HG02840 (cell line): ENCODE measurements around the gene PRF1.
"Not testable (repeated sequence)": the region's sequence is repeated elsewhere in the genome, so short reads cannot be mapped to it uniquely, and the experiment has no call there.

Source experiments
- ATAC-seq: cut with Tn5 transposase; IDR thresholded peaks from one replicate; pipeline ENCODE4 v1.9.1; 2021; ENCODE audit warnings: mild to moderate bottlenecking, moderate library complexity, moderate number of reproducible peaks; ENCODE audit not compliant: unreplicated experiment, low FRiP score

Gene PRF1

DNA sequence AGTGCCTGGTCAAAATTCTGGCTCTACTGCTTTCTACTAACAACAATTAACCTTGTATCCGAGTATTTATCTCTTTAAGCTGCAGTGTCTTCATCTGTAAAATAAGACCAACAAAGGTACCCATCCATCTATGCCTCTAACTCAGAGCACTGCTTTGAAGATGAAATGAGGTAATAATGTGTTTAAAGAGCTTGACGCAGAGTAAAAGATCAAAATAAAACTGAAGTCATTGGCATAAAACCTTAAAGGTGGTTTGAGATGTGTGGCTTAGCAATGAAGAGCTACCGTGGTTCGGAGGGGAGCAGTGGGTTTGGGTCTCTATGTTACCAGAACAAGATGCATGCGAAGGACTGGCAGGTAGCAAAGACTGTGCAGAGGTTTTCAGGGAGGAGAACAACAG lies 16.1 kb upstream of the PRF1 start:
- ATAC-seq = no peak

DNA sequence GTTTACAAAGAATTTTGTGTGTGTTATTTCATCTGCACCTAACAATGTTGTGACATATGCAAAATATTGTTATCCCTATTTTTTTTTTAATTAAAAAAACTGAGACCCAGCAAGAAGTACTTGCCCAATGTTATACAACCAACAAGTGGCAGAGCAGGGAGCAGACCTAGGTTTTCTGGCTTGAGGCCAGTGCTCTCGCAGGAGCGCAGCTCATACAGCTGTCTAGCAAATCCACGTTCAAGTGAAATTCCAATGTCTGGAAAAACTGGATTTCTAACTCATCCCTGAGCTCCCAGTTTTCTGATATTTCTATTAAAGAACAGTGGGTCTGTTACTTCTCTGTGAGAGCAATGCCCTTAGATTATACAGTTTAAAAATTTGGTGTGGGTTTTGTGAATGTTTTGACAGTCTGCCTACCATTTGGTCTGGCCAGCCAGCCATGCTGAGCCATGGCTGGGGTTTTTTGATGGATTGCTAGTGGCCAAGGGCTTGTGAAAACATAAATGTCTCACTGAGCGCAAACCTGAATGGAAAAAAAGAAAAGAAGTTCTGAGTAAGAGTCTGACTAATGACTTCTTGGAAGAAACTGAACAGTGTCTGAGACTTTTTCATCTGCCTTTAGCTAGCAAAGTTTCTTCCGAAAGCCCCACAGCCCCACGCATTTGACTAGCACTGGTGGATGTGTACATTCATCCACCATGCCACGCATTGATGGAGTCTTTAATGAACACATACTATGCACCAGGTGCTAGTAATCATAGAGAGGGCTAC lies 15.4 kb upstream of the PRF1 start:
- ATAC-seq = no peak

- ATAC-seq = no peak
Measured at GRCh38 chr10:70616761-70617160, 14.2 kb upstream of the PRF1 start.

DNA sequence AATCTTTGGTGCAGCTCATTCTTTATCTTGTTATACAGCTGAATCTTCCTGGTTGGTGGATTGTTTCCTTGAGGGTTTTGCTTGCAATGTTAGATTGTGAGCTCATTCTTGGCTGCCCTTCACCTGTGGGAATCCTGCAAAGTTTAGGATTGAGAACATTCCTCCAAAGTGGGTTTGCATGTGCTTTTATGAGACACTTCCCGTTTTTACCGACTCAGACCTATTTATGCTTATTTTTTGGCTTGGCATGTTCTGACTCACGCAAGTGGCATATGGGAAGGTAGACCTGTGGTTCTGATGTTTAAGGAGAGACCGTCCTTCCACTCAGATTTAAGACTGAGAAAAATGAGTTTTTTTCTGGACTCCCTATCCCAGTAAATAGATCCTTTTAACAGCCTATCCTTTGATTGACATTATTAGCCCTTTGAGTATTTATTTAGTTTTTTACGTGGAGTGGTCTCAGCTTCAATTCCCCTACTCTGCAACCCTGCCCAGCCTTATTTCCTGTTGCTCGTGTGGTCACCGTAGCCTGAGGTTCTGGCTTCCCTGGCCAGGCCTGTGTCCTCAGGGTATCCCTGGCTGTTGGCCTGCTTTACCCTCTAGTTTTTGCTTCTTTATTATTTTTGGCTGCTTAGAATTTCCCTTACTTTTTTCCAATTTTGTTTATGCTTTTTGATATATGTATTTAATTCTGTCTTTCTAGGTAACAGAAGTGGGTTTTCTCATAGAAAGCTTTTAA lies 13.4 kb upstream of the PRF1 start:
- no peak for ATAC-seq

DNA sequence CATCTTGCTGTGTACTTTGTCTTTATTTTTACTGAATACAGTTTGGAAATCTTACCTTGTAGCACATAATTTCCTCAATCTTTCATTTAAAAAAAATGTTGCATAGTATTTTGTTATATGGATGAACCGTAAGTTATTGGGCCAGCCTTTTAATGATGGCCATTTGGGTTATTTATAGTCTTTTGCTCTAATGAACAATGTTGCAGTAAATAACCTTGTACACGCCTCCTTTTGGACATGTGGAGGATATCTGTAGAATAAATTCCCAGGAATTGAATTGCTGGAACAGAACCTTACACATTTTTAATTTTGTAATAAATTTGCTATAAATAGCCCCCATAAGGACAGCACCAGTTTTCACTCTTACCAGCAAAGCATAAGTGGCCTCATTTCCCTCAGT lies 12.7 kb upstream of the PRF1 start:
- ATAC-seq = no peak

DNA sequence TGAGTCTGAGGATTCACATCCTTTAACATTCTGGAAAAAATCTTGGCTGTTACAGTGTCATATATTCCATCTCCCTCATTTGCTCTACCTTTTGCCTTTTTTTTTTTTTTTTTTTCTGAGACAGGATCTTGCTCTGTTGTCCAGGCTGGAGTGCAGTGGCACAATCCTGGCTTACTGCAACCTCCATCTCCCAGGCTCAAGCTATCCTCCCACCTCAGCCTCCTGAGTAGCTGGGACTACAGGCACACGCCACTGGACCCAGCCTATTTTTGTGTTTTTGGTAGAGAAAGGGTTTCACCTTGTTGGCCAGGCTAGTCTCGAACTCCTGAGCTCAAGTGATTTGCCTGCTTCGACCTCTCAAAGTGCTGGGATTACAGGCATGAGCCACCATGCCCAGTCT lies 11.8 kb upstream of the PRF1 start:
- not testable (repeated sequence) for ATAC-seq

- no peak for ATAC-seq
Measured at GRCh38 chr10:70613941-70614340, 11.4 kb upstream of the PRF1 start.

DNA sequence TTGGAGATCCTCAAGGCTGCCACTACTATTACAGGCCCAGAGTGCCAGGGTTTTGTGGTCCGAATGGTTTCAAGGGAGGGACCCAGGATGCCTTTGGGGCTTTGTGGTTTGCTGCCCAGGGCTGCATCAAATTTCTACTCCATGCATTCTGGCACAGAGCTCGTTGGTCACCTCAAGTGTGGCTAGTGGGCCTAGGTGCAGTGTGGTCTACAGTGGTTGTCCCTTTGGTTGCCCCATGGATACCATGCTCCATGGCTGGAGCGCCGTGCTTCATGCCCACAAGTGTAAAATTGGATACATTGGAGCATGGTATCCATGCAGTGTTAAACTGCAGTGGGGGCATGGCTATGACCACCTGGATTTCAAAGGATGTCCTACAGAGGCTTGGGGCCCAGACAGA lies 5.4 kb upstream of the PRF1 start:
- no peak for ATAC-seq

GRCh38 chr10:70605161-70605560 lies 2.6 kb upstream of the PRF1 start:
- ATAC-seq = no peak

DNA sequence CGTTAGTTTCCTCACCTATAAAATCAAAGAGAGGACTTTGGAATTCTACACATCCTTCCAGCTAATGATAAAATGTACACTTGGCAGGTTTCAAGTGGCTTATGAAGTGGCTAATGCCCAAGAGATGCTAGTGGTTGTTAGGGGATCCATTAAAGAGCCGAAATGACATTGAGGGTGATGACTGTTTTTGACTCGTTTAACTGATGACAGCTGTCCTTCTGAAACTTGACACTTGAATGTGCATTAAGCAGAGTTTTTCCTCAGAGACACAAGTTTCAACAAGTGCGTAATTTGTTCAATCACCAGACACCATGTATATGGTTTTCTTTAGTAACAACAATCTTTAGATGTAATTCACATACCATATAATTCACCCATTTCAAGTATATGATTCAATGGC lies 1.6 kb upstream of the PRF1 start:
- ATAC-seq = no peak

DNA sequence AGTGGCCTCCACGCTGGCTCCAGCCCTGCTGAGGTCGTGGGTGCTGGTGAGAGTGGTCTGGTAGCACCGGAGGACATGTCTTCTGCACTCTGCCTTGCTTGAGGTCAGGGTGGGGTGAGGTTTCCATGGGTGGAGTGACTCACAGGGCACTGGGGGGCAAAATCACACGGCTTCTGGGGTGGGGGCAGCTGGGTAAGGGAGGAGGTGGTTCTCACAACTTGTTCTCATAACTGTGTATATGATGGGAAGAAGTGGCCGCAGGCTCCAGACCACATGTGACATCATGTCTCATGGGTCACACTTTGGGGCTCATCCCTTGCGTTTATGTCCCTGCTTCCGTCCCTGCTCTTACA lies 884 bp upstream of the PRF1 start:
- no peak for ATAC-seq

DNA sequence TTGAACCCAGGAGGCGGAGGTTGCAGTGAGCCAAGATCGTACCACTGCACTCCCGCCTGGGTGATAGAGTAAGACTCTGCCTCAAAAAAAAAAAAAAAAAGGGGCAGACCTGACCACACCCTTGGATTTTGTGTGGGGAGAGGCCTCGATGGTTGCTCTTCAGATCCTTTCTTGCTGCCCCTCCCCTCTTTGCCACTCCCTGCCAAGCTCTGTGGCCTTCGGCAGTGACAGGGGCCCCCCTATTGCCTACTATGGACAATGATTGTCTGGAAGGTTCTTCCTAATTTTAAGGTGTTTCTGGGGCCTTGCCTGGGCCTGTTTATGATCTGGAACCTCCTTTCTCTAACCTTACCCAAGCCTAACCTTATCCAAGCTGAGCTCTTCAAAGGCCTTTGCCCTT lies 795 bp downstream of the PRF1 start:
- no peak for ATAC-seq

DNA sequence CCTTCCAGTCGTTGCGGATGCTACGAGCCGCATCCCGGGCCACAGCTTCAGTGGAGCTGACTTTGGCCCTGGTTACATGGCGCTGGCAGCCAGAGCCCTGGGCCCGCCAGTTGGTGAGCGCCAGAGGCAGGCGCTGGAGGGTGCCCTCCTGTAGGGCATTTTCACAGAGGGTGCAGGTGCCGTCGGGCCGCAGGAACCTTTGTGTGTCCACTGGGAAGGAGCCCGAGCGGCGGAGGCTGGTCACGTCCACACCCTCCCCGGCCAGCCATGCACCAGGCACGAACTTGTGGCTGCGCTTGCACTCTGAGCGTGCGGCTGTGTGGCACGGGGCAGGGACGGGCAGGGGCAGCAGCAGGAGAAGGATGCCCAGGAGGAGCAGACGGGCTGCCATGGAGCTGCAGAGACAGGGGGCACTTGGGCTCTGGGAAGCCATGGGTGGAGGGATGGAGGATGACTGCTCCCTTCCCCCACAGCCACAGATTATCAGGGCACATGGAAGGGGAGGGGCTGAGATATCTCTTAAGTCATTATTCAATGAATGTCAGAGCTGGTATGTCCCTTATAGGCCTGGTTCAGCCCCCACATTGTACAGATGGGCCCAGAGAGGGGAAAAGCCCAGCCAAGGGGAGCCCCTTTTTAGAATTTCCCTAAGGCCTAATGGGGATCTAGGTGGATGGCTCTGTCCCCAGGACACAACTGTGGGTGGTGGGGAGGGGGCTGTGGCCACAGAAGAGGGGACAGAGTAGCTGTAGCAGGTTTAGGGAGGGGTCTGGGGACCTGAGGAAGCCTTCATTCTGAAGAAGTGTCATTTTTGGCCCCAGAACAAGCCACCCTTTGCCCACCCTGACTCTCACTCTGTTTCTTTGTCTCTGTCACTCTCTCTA lies 1.8 kb downstream of the PRF1 start:
- no peak for ATAC-seq

DNA sequence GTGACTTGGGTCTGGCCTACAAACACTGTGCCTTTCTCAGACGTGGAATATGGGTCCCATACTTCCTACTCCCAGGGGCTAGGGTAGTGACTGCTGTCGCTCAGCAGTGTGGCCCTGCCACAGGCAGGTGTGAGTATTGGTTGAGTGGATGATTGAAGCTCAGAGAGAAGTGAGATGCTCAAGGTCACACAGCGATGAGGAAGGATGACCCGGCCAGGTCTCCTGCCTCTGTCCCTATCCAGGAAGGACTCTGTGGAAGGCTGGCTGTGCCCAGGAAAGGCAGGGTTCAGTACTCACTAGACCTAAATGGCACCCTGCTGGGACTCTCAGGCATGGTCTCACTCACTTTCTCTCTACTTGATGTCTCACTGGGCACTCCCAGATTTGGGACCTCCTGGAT lies 2.8 kb downstream of the PRF1 start:
- ATAC-seq = no peak

DNA sequence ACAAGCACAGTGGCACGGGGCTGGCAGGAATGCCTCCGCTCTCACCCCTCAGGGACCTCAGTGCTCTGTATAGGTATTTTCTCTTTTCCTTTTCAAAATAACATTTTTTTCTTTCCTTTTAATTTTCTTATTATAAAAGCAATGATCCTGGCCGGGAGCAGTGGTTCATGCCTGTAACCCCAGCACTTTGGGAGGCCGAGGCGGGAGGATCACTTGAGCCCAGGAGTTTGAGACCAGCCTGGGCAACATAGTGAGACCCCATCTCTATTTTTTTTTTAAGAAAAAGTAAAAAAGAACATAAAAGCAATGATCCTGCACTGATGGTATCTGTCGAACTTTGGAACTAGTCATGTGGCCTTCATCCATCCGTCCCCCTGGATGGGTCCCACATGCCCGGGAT lies 3.2 kb downstream of the PRF1 start:
- ATAC-seq = no peak

- ATAC-seq = no peak
Measured at GRCh38 chr10:70598857-70599295, 3.7 kb downstream of the PRF1 start.

DNA sequence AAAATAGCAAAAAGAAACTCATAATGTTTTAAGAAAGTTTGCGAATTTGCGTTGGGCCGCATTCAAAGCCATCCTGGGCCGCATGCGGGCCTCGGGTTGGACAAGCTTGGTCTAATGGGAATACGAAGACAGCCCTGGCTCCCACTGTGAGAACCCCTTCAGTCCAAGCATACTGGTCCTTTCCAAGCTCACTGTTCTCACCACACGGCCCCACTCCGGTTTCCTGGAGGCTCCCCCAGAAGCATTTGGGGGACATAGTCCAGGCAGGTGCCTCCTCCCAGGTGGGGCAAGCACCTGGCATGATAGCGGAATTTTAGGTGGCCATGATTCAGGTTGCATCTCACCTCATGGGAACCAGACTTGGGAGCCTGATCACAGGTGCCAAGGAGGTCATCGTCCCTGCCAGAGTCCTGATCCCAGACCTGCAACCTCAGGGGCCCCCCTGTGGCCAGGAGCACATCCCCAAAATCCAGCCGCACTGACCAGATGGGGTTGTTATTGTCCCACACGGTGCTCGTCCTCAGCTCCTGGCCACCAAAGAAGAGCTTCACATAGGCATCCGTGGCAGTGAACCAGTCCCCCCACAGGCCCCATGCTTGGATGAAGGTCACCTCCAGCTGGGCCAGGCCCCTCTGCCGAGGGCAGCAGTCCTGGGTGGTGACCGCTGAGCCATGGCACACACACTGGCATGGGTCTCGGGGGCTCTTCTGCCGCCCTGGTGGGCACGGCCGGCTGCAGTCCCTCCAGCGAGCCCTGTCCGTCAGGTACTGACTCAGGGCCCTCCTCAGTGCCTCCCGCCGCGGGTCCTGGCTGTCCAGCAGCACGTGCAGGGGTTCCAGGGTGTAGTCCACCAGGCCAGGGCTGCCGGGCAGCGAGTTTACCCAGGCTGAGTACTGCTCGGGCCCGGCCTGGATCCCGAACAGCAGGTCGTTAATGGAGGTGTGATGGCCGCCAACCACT lies 4.4 kb downstream of the PRF1 start:
- ATAC-seq = no peak

DNA sequence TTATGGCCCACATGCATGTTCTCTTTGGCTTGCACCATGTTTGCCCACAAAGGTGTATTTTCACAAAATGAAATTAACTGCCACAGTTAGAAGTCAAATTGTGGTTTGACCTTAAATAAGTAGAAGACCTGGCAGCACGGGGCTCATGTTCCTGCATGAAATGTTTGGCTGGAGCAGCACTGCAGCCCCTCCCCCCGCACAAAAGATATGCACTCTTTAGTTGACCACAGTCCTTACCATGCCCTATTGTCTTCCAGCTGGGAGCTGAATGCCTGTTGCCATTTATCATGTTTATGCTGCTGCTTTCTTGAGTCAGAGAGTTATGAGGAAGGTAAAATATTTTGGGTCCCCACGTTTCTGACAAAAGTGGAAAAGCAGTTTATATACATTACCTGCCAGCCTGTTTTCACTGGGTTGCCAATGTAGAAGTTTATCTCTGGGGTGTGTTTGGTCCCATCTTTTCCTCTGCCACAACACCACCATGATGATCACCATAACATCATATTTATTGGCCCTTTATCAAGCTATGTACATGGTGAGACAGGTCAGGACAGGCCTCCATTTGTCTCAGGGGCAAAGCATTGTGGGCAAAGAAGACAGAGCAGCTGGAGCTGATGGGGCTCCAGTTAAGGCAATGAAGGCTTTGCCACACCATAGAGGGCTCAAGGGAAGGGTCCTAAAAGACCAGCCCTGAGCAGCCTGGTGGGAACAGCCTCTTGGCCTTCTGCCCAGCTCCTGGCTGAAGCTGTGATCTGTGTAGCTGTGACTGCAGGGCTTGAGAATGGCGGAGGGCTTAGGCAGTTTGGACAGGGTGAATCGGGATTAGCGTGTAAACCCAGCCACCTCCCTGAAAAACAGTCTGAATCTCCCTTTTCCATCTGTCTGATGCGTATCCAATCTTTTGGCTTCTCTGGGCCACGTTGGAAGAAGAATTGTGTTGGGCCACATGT lies 5.4 kb downstream of the PRF1 start:
- no peak for ATAC-seq
